RWPE1 (cell line): ENCODE results near the gene TIGD7.

Source experiments
- CTCF ChIA-PET: fragments of 350-600 bp; sonication (Branson Sonifier 250); formaldehyde crosslinking; extraction: SDS; loops from one replicate; lab custom pipeline; 2021; lab: Yijun Ruan, JAX
- POLR2A ChIA-PET: fragments of 400-600 bp; formaldehyde crosslinking; extraction: SDS; loops from one replicate; lab custom pipeline; 2020; ENCODE audit warnings: antibody characterized with exemption; ENCODE audit not compliant: low non-redundant PET; lab: Yijun Ruan, JAX
- DNase-seq: peaks from one replicate; pipeline ENCODE4 v3.0.0; 2012; ENCODE audit warnings: low spot score
- H3K27ac ChIP-seq: fragments of 450-650 bp; 2 replicates; pipeline ENCODE4 v1.5.1; 2017
- CTCF ChIP-seq: fragments of 450-650 bp; conservative IDR thresholded peaks from 2 replicates; pipeline ENCODE4 v1.5.1; 2017; ENCODE audit warnings: low read depth, mild to moderate bottlenecking

Gene TIGD7

GRCh38 chr16:3252967-3253366 lies 52.3 kb downstream of the TIGD7 start:
- ChIA-PET POLR2A (interaction anchor here (1.0 kb wide), 1 partner anchor 11 kb away, joined by 13 read pairs; no protein-coding TSS in a partner anchor), CTCF (interaction anchor here (0.7 to 1.0 kb wide), 3 partner anchors 14 to 101 kb away, joined by 3 read pairs; no protein-coding TSS in a partner anchor)
- H3K27ac ChIP-seq, result no peak overlapping the region
- no peak for TF ChIP-seq CTCF
- no peak for DNase-seq

- ChIA-PET POLR2A (no interaction called here), CTCF (no interaction called here)
- DNase-seq, result no peak
- no peak overlapping the region for H3K27ac ChIP-seq
- TF ChIP-seq CTCF, result no peak
Measured at GRCh38 chr16:3249451-3249850, 55.8 kb downstream of the TIGD7 start.

- ChIA-PET POLR2A (no interaction called here), CTCF (no interaction called here)
- no peak for TF ChIP-seq CTCF
- DNase-seq, result no peak
- H3K27ac ChIP-seq, result no peak overlapping the region
Measured at GRCh38 chr16:3249020-3249419, 56.2 kb downstream of the TIGD7 start.
